Trophoblast cell (in vitro differentiated cells and primary cell): ENCODE measurements around the gene RAPGEF1.
A peak's percentile ranks its signal among the peaks of the same experiment; 100 is the strongest.
"Not testable (repeated sequence)": the region's sequence is repeated elsewhere in the genome, so short reads cannot be mapped to it uniquely, and the experiment has no call there.

ENCODE experiments used
- DNase-seq, 2 donors: peaks; one replicate each; pipeline ENCODE4 v3.0.0-alpha.2; 2016
- H2AFZ ChIP-seq: 2 replicates; pipeline ENCODE4 v1.6.1; 2013; ENCODE audit warnings: low read length, moderate library complexity, mild to moderate bottlenecking; ENCODE audit not compliant: insufficient read depth, poor library complexity
- H2AK5ac ChIP-seq: 2 replicates; pipeline ENCODE4 v1.6.1; 2013; ENCODE audit warnings: mild to moderate bottlenecking, low read length
- H2BK120ac ChIP-seq: 2 replicates; pipeline ENCODE4 v1.6.1; 2013; ENCODE audit warnings: low read length, mild to moderate bottlenecking, moderate library complexity; ENCODE audit not compliant: insufficient read depth, poor library complexity
- H2BK12ac ChIP-seq: 2 replicates; pipeline ENCODE4 v1.6.1; 2013; ENCODE audit warnings: mild to moderate bottlenecking, low read length, moderate library complexity
- H2BK5ac ChIP-seq: 2 replicates; pipeline ENCODE4 v1.6.1; 2013; ENCODE audit warnings: low read length, low read depth, moderate library complexity, mild to moderate bottlenecking; ENCODE audit not compliant: poor library complexity
- H3K14ac ChIP-seq: 2 replicates; pipeline ENCODE4 v1.6.1; 2013; ENCODE audit warnings: mild to moderate bottlenecking, low read length
- H3K18ac ChIP-seq: 2 replicates; pipeline ENCODE4 v1.6.1; 2013; ENCODE audit warnings: mild to moderate bottlenecking, low read length
- H3K23ac ChIP-seq: 2 replicates; pipeline ENCODE4 v1.6.1; 2013; ENCODE audit warnings: low read length
- H3K27ac ChIP-seq: 2 replicates; pipeline ENCODE4 v1.5.1; 2013; ENCODE audit warnings: low read depth, mild to moderate bottlenecking, inconsistent platforms, low read length, moderate library complexity
- H3K27me3 ChIP-seq: 2 replicates; pipeline ENCODE4 v1.6.1; 2013; ENCODE audit warnings: inconsistent platforms, mild to moderate bottlenecking, low read length, moderate library complexity; ENCODE audit not compliant: insufficient read depth
- H3K36me3 ChIP-seq, 2 experiments: 1 replicate in 1 of 2; 2 replicates in 1 of 2; pipeline ENCODE4 v1.6.1; 2013; ENCODE audit warnings: low read length in 2 of 2, mild to moderate bottlenecking in 2 of 2, moderate library complexity in 1 of 2; ENCODE audit not compliant: insufficient read depth in 2 of 2, control insufficient read depth in 1 of 2
- H3K4ac ChIP-seq: 2 replicates; pipeline ENCODE4 v1.6.1; 2013; ENCODE audit warnings: low read depth, mild to moderate bottlenecking, low read length, moderate library complexity
- H3K4me1 ChIP-seq, 2 experiments: 1 replicate in 1 of 2; 2 replicates in 1 of 2; pipeline ENCODE4 v1.6.1; 2013; ENCODE audit warnings: low read length in 2 of 2, mild to moderate bottlenecking in 2 of 2, moderate library complexity in 1 of 2; ENCODE audit not compliant: insufficient read depth in 2 of 2, control insufficient read depth in 1 of 2
- H3K4me2 ChIP-seq: 2 replicates; pipeline ENCODE4 v1.6.1; 2013; ENCODE audit warnings: inconsistent platforms, mild to moderate bottlenecking, low read length, moderate library complexity
- H3K4me3 ChIP-seq: 2 replicates; pipeline ENCODE4 v1.5.1; 2013; ENCODE audit warnings: mild to moderate bottlenecking, low read depth, low read length, inconsistent platforms
- H3K79me1 ChIP-seq: one replicate; pipeline ENCODE4 v1.6.1; 2013; ENCODE audit warnings: low read length
- H3K79me2 ChIP-seq: 2 replicates; pipeline ENCODE4 v1.6.1; 2013; ENCODE audit warnings: low read length, mild to moderate bottlenecking; ENCODE audit not compliant: control insufficient read depth, insufficient read depth, poor library complexity
- H3K9ac ChIP-seq: 2 replicates; pipeline ENCODE4 v1.6.1; 2013; ENCODE audit warnings: mild to moderate bottlenecking, low read length
- H3K9me3 ChIP-seq: 2 replicates; pipeline ENCODE4 v1.6.1; 2013; ENCODE audit warnings: low read depth, mild to moderate bottlenecking, control low read depth, inconsistent platforms, low read length; ENCODE audit not compliant: insufficient read depth
- H4K12ac ChIP-seq: 2 replicates; pipeline ENCODE4 v1.6.1; 2013; ENCODE audit warnings: low read depth, mild to moderate bottlenecking, low read length, moderate library complexity
- H4K8ac ChIP-seq: 2 replicates; pipeline ENCODE4 v1.6.1; 2013; ENCODE audit warnings: low read depth, mild to moderate bottlenecking, low read length, moderate library complexity
- H4K91ac ChIP-seq: one replicate; pipeline ENCODE4 v1.6.1; 2013; ENCODE audit warnings: low read depth, mild to moderate bottlenecking, low read length, moderate library complexity
- WGBS: extraction: QIAGEN DNeasy Blood & Tissue Kit; methylation state at CpG from one replicate; pipeline ENCODE4 v1.1.7; 2013; ENCODE audit warnings: missing lambda C conversion rate; ENCODE audit not compliant: insufficient read length, insufficient coverage; ENCODE audit errors: extremely low coverage; 5-methylcytosine and 5-hydroxymethylcytosine counted together

Gene RAPGEF1

GRCh38 chr9:131657456-131657855 is 82.4 kb downstream of the RAPGEF1 start:
- H3K23ac ChIP-seq = no peak overlapping the region
- no peak overlapping the region for H4K91ac ChIP-seq
- no peak overlapping the region for H2BK12ac ChIP-seq
- no CpG with 5 or more reads among the region's 8 CpGs for WGBS
- H2BK120ac ChIP-seq = no peak overlapping the region
- peaks cover 8% of the 10 kb centered on the region for H3K79me2 ChIP-seq
- H3K36me3 ChIP-seq = no peaks in the 10 kb centered on the region
- no peak overlapping the region for H3K14ac ChIP-seq
- H3K4me3 ChIP-seq = no peak overlapping the region
- no peak overlapping the region for H3K9ac ChIP-seq
- no peak overlapping the region for H3K4ac ChIP-seq
- no peak overlapping the region for H4K8ac ChIP-seq
- DNase-seq = no peak
- H4K12ac ChIP-seq = no peak overlapping the region
- no peaks in the 10 kb centered on the region for H3K9me3 ChIP-seq
- H3K18ac ChIP-seq = no peak overlapping the region
- no peaks in the 10 kb centered on the region for H3K27me3 ChIP-seq
- H2AK5ac ChIP-seq = no peak overlapping the region
- no peaks in the 10 kb centered on the region for H3K79me1 ChIP-seq
- H2AFZ ChIP-seq = no peak overlapping the region
- no peak overlapping the region for H3K27ac ChIP-seq
- no peak overlapping the region for H3K4me2 ChIP-seq
- peaks cover 9 to 23% of the 10 kb centered on the region in 2 experiments for H3K4me1 ChIP-seq
- no peak overlapping the region for H2BK5ac ChIP-seq

GRCh38 chr9:131657037-131657377 is 82.9 kb downstream of the RAPGEF1 start:
- Histone ChIP-seq H3K79me1 (no peaks in the 10 kb centered on the region), H2BK5ac (no peak overlapping the region), H3K27ac (no peak overlapping the region), H3K79me2 (peaks cover 8% of the 10 kb centered on the region), H3K4me3 (no peak overlapping the region), H3K4me1 (peaks cover 9 to 23% of the 10 kb centered on the region in 2 experiments), H3K36me3 (no peaks in the 10 kb centered on the region), H3K23ac (peak overlapping the region; percentile 14), H2AK5ac (no peak overlapping the region), H3K4me2 (no peak overlapping the region), H2AFZ (no peak overlapping the region), H3K14ac (no peak overlapping the region), H3K9ac (no peak overlapping the region), H2BK120ac (no peak overlapping the region), H3K18ac (no peak overlapping the region), H3K9me3 (no peaks in the 10 kb centered on the region), H2BK12ac (no peak overlapping the region), H3K4ac (peak overlapping the region; percentile 1), H4K8ac (no peak overlapping the region), H3K27me3 (no peaks in the 10 kb centered on the region), H4K12ac (no peak overlapping the region), H4K91ac (no peak overlapping the region)
- DNase-seq = no peak
- WGBS = no CpG with 5 or more reads among the region's 9 CpGs

GRCh38 chr9:131656356-131657036 is 83.4 kb downstream of the RAPGEF1 start:
- Histone ChIP-seq H3K9ac (no peak overlapping the region), H3K4me1 (peaks cover 9 to 23% of the 10 kb centered on the region in 2 experiments), H3K23ac (no peak overlapping the region), H3K4ac (no peak overlapping the region), H2BK120ac (no peak overlapping the region), H4K8ac (no peak overlapping the region), H3K9me3 (no peaks in the 10 kb centered on the region), H2AK5ac (no peak overlapping the region), H3K27ac (no peak overlapping the region), H3K79me2 (peaks cover 8% of the 10 kb centered on the region), H4K12ac (no peak overlapping the region), H3K4me3 (no peak overlapping the region), H3K79me1 (no peaks in the 10 kb centered on the region), H3K4me2 (no peak overlapping the region), H2AFZ (no peak overlapping the region), H4K91ac (no peak overlapping the region), H3K27me3 (no peaks in the 10 kb centered on the region), H3K14ac (no peak overlapping the region), H3K18ac (no peak overlapping the region), H2BK5ac (no peak overlapping the region), H3K36me3 (no peaks in the 10 kb centered on the region), H2BK12ac (no peak overlapping the region)
- WGBS = no CpG with 5 or more reads among the region's 9 CpGs
- peak; percentile 43 to 48 for DNase-seq

GRCh38 chr9:131654369-131654768 is 85.5 kb downstream of the RAPGEF1 start:
- not testable (repeated sequence) for H2BK120ac ChIP-seq, H3K36me3 ChIP-seq, H2AFZ ChIP-seq, H3K79me2 ChIP-seq, H3K23ac ChIP-seq, H3K9me3 ChIP-seq, H3K4me3 ChIP-seq, H3K4me2 ChIP-seq, H3K18ac ChIP-seq, H4K8ac ChIP-seq, H2AK5ac ChIP-seq, H4K91ac ChIP-seq, H3K14ac ChIP-seq, H3K27me3 ChIP-seq, H3K9ac ChIP-seq, H4K12ac ChIP-seq, H3K79me1 ChIP-seq, H2BK5ac ChIP-seq, H2BK12ac ChIP-seq, H3K27ac ChIP-seq
- peak in 1 of 2 donors; percentile 55 for DNase-seq
- no CpG with 5 or more reads among the region's 5 CpGs for WGBS
- Histone ChIP-seq H3K4ac (peak overlapping the region; percentile 22), H3K4me1 (peaks cover 9 to 22% of the 10 kb centered on the region in 2 experiments)
